ENCODE measurements around the gene LEF1. TPM values are rescaled to one million over a fixed set of nuclear protein-coding genes. Genes with fewer than 3 reads are reported as not detected.

The LEF1 gene
- total RNA-seq, 4 donors from 2014 or later = 1.5 to 2.6 (median 2.4) TPM; not detected in 1

DNA sequence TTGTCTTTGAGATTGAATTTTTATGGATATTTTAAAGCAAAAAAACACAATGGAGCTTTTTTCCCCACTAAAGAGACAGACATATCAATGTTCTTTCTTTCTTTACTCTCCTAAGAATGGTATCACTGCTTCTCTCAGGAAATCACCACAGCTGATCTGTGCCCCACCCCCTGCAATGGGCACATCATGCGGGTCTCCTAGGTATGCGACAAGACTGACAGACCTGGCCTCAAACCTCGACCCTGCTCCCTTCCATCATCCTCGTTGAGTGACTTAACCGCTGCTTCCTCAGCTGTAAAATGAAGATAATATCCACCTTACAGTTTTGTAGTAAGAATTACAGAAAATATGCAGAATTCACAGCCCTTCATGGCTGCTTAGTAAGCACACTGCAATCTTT, 58.3 kb downstream of the LEF1 start:
- no peaks in the 10 kb centered on the region for H3K27me3 ChIP-seq
- H3K36me3 ChIP-seq = no peaks in the 10 kb centered on the region
- TF ChIP-seq POLR2A (IDR thresholded peaks at IDR 0.05) = no peak
- no peak for TF ChIP-seq EP300 (IDR thresholded peaks at IDR 0.05)
- TF ChIP-seq, protein P1, sequence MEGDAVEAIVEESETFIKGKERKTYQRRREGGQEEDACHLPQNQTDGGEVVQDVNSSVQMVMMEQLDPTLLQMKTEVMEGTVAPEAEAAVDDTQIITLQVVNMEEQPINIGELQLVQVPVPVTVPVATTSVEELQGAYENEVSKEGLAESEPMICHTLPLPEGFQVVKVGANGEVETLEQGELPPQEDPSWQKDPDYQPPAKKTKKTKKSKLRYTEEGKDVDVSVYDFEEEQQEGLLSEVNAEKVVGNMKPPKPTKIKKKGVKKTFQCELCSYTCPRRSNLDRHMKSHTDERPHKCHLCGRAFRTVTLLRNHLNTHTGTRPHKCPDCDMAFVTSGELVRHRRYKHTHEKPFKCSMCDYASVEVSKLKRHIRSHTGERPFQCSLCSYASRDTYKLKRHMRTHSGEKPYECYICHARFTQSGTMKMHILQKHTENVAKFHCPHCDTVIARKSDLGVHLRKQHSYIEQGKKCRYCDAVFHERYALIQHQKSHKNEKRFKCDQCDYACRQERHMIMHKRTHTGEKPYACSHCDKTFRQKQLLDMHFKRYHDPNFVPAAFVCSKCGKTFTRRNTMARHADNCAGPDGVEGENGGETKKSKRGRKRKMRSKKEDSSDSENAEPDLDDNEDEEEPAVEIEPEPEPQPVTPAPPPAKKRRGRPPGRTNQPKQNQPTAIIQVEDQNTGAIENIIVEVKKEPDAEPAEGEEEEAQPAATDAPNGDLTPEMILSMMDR (IDR thresholded peaks at IDR 0.05) = no peak
- no peak for TF ChIP-seq POLR2AphosphoS5 (IDR thresholded peaks at IDR 0.05)
- no peaks in the 10 kb centered on the region for H3K4me1 ChIP-seq
- 69 to 71% methylated on average over 5 of the region's 5 CpGs for WGBS, 2 donors (ENCODE audit: low coverage in 1 of 2)
- no peak for ATAC-seq
- H3K27ac ChIP-seq = no peak overlapping the region
- H3K4me3 ChIP-seq = no peak overlapping the region
- H3K9me3 ChIP-seq = no peaks in the 10 kb centered on the region

DNA sequence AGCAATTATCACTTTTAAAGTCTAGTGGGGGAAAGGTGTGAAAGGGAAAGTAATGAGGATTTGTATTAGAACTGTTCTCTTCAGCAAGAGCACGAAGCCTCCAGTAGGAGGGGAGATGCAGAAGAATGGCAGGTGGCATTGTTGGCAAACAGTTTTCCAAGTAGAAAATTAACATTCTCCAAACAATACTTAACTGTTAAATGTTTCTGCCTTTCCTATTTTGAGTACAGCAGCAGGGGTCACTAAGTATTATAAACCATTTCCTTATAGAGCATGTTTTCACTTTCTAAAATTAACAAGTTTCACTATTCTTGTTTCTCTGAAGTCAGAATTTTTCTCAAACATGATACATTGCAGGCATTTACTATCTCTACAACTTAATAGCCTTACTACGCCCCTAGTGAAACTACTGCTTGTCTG, 58.7 kb downstream of the LEF1 start:
- no peaks in the 10 kb centered on the region for H3K36me3 ChIP-seq
- H3K4me3 ChIP-seq = no peak overlapping the region
- no peaks in the 10 kb centered on the region for H3K9me3 ChIP-seq
- no peak overlapping the region for H3K27ac ChIP-seq
- TF ChIP-seq POLR2AphosphoS5 (IDR thresholded peaks at IDR 0.05) (no peak), EP300 (IDR thresholded peaks at IDR 0.05) (no peak), POLR2A (IDR thresholded peaks at IDR 0.05) (no peak)
- TF ChIP-seq, protein P1 (IDR thresholded peaks at IDR 0.05) = no peak
- H3K4me1 ChIP-seq = no peaks in the 10 kb centered on the region
- H3K27me3 ChIP-seq = no peaks in the 10 kb centered on the region
- 59 to 85% methylated on average over 2 of the region's 2 CpGs for WGBS, 2 donors (ENCODE audit: low coverage in 1 of 2)
- no peak for ATAC-seq

DNA sequence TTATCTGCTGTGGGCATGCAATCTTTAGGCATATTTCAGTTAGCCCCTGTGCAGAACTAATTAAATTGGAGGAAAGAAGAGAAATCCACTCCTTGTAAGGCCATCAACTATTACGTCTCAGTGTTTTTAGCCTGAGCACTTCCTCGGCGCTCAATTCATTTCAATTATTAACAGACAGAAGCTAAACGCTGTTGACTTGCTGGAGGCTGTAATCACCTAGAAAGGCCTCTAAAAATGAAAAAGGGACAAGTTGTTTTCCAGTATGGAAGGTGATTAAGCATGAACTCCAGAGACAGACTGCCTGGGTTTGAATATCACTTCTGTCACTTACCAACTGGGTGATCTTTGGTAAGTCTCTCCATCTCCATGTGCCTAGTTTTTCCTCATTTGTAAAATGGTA, 59.6 kb downstream of the LEF1 start:
- Histone ChIP-seq H3K9me3 (no peaks in the 10 kb centered on the region), H3K4me1 (no peaks in the 10 kb centered on the region), H3K4me3 (no peak overlapping the region), H3K36me3 (no peaks in the 10 kb centered on the region), H3K27me3 (no peaks in the 10 kb centered on the region), H3K27ac (no peak overlapping the region)
- TF ChIP-seq POLR2A (IDR thresholded peaks at IDR 0.05) (no peak), EP300 (IDR thresholded peaks at IDR 0.05) (no peak)
- TF ChIP-seq, protein P1 (IDR thresholded peaks at IDR 0.05) = no peak
- WGBS, 2 donors (ENCODE audit: low coverage in 1 of 2) = 85 to 90% methylated on average over 3 to 4 of the region's 4 CpGs
- no peak for ATAC-seq

DNA sequence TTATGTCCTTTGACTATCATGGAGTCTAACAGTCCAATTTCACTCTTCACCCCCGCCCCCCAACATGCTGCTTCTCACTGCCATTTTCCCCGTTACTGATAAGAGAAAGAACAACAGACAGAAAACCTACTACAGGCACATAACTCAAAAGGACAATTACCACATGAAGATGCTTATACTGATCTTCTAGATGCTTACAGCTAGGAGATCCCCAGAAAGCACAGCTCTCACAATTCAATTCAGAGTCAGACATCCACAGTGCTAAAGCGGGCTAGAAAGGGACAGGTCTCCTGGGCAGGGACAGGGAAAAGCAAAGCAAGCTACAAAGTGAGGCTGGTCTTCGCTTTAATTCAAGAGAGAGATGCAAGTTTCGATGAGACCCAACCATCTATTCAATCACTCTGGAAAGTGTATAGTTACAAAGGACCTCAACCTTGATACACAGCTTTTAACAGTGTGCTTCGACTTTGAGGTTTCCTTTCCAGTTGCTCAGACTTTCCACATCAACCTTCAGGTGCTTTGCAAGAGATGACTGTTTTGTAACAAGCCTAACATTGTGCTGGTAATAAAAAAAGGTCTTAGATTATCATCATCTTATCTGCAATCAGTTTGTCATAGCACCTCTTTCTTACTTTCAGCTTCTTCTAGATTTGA, 60.9 kb downstream of the LEF1 start:
- H3K4me1 ChIP-seq = no peaks in the 10 kb centered on the region
- ATAC-seq = no peak
- 87 to 93% methylated on average over 2 to 6 of the region's 6 CpGs for WGBS, 2 donors (ENCODE audit: low coverage in 1 of 2)
- no peak overlapping the region for H3K4me3 ChIP-seq
- H3K36me3 ChIP-seq = no peaks in the 10 kb centered on the region
- no peak overlapping the region for H3K27ac ChIP-seq
- H3K27me3 ChIP-seq = no peaks in the 10 kb centered on the region
- H3K9me3 ChIP-seq = no peaks in the 10 kb centered on the region
- TF ChIP-seq, protein P1 (IDR thresholded peaks at IDR 0.05) = no peak
- no peak for TF ChIP-seq EP300 (IDR thresholded peaks at IDR 0.05)
- TF ChIP-seq POLR2AphosphoS5 (IDR thresholded peaks at IDR 0.05) = no peak
- no peak for TF ChIP-seq POLR2A (IDR thresholded peaks at IDR 0.05)

DNA sequence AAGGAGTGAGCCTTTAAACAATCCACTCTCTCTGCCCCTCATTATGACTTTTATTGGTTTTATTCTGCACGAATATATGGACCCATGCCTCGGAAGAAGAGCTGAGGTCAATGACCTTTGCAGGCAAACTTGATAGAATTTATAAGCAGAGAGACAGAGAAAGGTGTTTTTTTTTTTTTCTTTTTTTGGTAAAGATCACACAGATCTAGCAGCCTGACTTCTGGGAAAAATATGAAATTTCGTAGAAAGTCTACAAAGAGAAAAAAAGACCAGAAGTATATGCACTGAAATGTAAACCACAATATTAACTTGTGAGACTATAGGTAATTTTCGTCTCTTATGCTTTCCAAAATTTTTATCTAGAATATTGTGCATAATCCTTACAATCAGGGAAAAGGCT, 61.6 kb downstream of the LEF1 start:
- Histone ChIP-seq H3K9me3 (no peaks in the 10 kb centered on the region), H3K36me3 (no peaks in the 10 kb centered on the region), H3K4me1 (no peaks in the 10 kb centered on the region), H3K4me3 (no peak overlapping the region), H3K27me3 (no peaks in the 10 kb centered on the region), H3K27ac (no peak overlapping the region)
- TF ChIP-seq, protein P1 (IDR thresholded peaks at IDR 0.05) = no peak
- TF ChIP-seq POLR2A (IDR thresholded peaks at IDR 0.05) = no peak
- no peak for TF ChIP-seq POLR2AphosphoS5 (IDR thresholded peaks at IDR 0.05)
- WGBS, 2 donors (ENCODE audit: low coverage in 1 of 2) = 73 to 75% methylated on average over 4 of the region's 4 CpGs
- ATAC-seq = no peak
